ENCODE measurements around the gene TM2D3.

Gene TM2D3

GRCh38 chr15:101620671-101621070, 31.5 kb downstream of the TM2D3 start:
- no peak for DNase-seq

- no peak for DNase-seq
Observed at GRCh38 chr15:101619615-101619865, 32.6 kb downstream of the TM2D3 start.

- DNase-seq, result no peak
Observed at GRCh38 chr15:101618851-101619614, 33.1 kb downstream of the TM2D3 start.

- no peak for DNase-seq
Observed at GRCh38 chr15:101618076-101618475, 34.1 kb downstream of the TM2D3 start.

GRCh38 chr15:101617390-101617965, 34.7 kb downstream of the TM2D3 start:
- DNase-seq, result no peak

- DNase-seq, result peak; percentile 61
Observed at GRCh38 chr15:101615986-101616848, 36.0 kb downstream of the TM2D3 start.

- DNase-seq, result no peak
Observed at GRCh38 chr15:101615414-101615985, 36.7 kb downstream of the TM2D3 start.

GRCh38 chr15:101614761-101615160, 37.4 kb downstream of the TM2D3 start:
- DNase-seq, result no peak

- DNase-seq, result no peak
Observed at GRCh38 chr15:101614001-101614585, 38.1 kb downstream of the TM2D3 start.

- peak; percentile 73 for DNase-seq
Observed at GRCh38 chr15:101613130-101614000, 38.8 kb downstream of the TM2D3 start.

GRCh38 chr15:101612676-101613075, 39.5 kb downstream of the TM2D3 start:
- no peak for DNase-seq

- DNase-seq, result no peak
Observed at GRCh38 chr15:101611580-101612299, 40.4 kb downstream of the TM2D3 start.

- no peak for DNase-seq
Observed at GRCh38 chr15:101611007-101611406, 41.2 kb downstream of the TM2D3 start.

GRCh38 chr15:101610611-101611000, 41.6 kb downstream of the TM2D3 start:
- DNase-seq, result no peak

GRCh38 chr15:101609742-101610610, 42.2 kb downstream of the TM2D3 start:
- no peak for DNase-seq

- DNase-seq, result no peak
Observed at GRCh38 chr15:101608201-101608600, 44.0 kb downstream of the TM2D3 start.

- DNase-seq, result no peak
Observed at GRCh38 chr15:101607108-101607507, 45.1 kb downstream of the TM2D3 start.

- DNase-seq, result no peak
Observed at GRCh38 chr15:101604124-101604874, 47.9 kb downstream of the TM2D3 start.

GRCh38 chr15:101602801-101603200, 49.4 kb downstream of the TM2D3 start:
- DNase-seq, result no peak

- DNase-seq, result no peak
Observed at GRCh38 chr15:101600035-101600434, 52.1 kb downstream of the TM2D3 start.
